ENCODE data around the gene SMYD3. TPM values are rescaled to one million over a fixed set of nuclear protein-coding genes. Genes with fewer than 3 reads are reported as not detected.

Gene SMYD3
- total RNA-seq, 1 donor from 2014 or later: 31.9 TPM

GRCh38 chr1:246213502-246213901 lies 293.6 kb downstream of the SMYD3 start:
- H3K4me1 Mint-ChIP-seq (ENCODE audit: low read depth): peaks cover 5% of the 10 kb centered on the region
- H3K9me3 Mint-ChIP-seq (ENCODE audit: low read depth): no peaks in the 10 kb centered on the region
- no peak overlapping the region for H3K4me3 Mint-ChIP-seq (ENCODE audit: low read depth)

GRCh38 chr1:246213036-246213435 lies 294.0 kb downstream of the SMYD3 start:
- H3K4me1 Mint-ChIP-seq (ENCODE audit: low read depth): peaks cover 5% of the 10 kb centered on the region
- H3K4me3 Mint-ChIP-seq (ENCODE audit: low read depth): no peak overlapping the region
- no peaks in the 10 kb centered on the region for H3K27me3 Mint-ChIP-seq
- no peak for DNase-seq (ENCODE audit: low spot score, unreplicated experiment)
- no peak overlapping the region for H3K27ac Mint-ChIP-seq
- no peaks in the 10 kb centered on the region for H3K9me3 Mint-ChIP-seq (ENCODE audit: low read depth)
- TF ChIP-seq CTCF (IDR thresholded peaks at IDR 0.05; ENCODE audit: unreplicated experiment): no peak
- H3K36me3 Mint-ChIP-seq (ENCODE audit: insufficient read depth): peaks cover 1% of the 10 kb centered on the region

More at GRCh38 chr1:246213502-246213901, 293.6 kb downstream of the SMYD3 start:
- Mint-ChIP-seq H3K36me3 (ENCODE audit: insufficient read depth) (peaks cover 2% of the 10 kb centered on the region), H3K27me3 (no peaks in the 10 kb centered on the region), H3K27ac (no peak overlapping the region)
- TF ChIP-seq CTCF (IDR thresholded peaks at IDR 0.05; ENCODE audit: unreplicated experiment): no peak
- DNase-seq (ENCODE audit: low spot score, unreplicated experiment): no peak

DNA sequence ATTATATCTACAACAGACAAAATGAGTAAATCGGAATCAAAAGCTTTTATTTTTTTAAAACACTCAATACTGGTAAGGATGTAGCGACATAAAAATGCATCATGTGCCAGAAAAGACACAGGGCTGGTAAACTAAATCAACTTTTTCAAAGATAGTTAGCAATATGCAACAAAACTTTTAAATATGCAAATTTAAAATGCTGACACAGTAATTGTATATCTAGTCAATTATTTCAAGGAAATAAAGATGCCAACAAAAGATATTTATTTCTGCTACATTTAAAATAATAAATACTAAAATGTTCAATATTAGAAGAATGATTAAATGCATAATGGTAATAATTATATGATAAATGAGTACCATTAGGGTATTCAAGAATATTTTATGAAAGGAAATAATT lies 295.1 kb downstream of the SMYD3 start:
- no peak for TF ChIP-seq CTCF (IDR thresholded peaks at IDR 0.05; ENCODE audit: unreplicated experiment)
- no peak overlapping the region for H3K27ac Mint-ChIP-seq
- no peaks in the 10 kb centered on the region for H3K27me3 Mint-ChIP-seq

DNA sequence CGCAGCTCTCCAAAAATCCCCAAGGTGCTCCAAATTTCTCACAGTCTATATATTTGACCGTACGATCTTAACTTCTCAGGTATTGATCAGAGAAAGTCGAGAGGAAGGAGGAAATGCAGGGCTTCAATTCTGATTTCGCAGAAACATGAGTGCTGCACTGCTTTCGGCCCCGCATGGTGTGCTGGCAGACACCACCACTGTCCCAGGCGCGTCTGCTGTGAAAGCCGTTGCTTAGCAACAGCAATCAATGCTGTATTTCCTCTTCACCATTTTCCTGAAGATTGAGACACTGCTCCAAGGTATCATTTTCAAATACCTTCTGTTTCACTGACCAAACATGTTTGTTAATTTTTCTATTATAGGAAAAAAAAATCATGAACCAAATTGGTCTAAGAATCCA lies 296.3 kb downstream of the SMYD3 start:
- H3K27me3 Mint-ChIP-seq: no peaks in the 10 kb centered on the region
- no peak overlapping the region for H3K27ac Mint-ChIP-seq
- no peak for DNase-seq (ENCODE audit: low spot score, unreplicated experiment)
- H3K4me3 Mint-ChIP-seq (ENCODE audit: low read depth): no peak overlapping the region
- no peaks in the 10 kb centered on the region for H3K36me3 Mint-ChIP-seq (ENCODE audit: insufficient read depth)
- no peaks in the 10 kb centered on the region for H3K9me3 Mint-ChIP-seq (ENCODE audit: low read depth)
- TF ChIP-seq CTCF (IDR thresholded peaks at IDR 0.05; ENCODE audit: unreplicated experiment): no peak
- H3K4me1 Mint-ChIP-seq (ENCODE audit: low read depth): peaks cover 5% of the 10 kb centered on the region

More for the DNA sequence above, 295.1 kb downstream of the SMYD3 start:
- no peaks in the 10 kb centered on the region for H3K9me3 Mint-ChIP-seq (ENCODE audit: low read depth)
- no peaks in the 10 kb centered on the region for H3K36me3 Mint-ChIP-seq (ENCODE audit: insufficient read depth)
- peaks cover 5% of the 10 kb centered on the region for H3K4me1 Mint-ChIP-seq (ENCODE audit: low read depth)
- DNase-seq (ENCODE audit: low spot score, unreplicated experiment): no peak
- H3K4me3 Mint-ChIP-seq (ENCODE audit: low read depth): no peak overlapping the region

- no peaks in the 10 kb centered on the region for H3K9me3 Mint-ChIP-seq (ENCODE audit: low read depth)
- no peak for DNase-seq (ENCODE audit: low spot score, unreplicated experiment)
- H3K4me3 Mint-ChIP-seq (ENCODE audit: low read depth): no peak overlapping the region
- H3K27ac Mint-ChIP-seq: no peak overlapping the region
- H3K36me3 Mint-ChIP-seq (ENCODE audit: insufficient read depth): no peaks in the 10 kb centered on the region
- no peak for TF ChIP-seq CTCF (IDR thresholded peaks at IDR 0.05; ENCODE audit: unreplicated experiment)
- H3K27me3 Mint-ChIP-seq: no peaks in the 10 kb centered on the region
- no peaks in the 10 kb centered on the region for H3K4me1 Mint-ChIP-seq (ENCODE audit: low read depth)
Observed at GRCh38 chr1:246208105-246208504, 299.0 kb downstream of the SMYD3 start.

Data from progenitor cell of endocrine pancreas (in vitro differentiated cells).